Measurements from ENCODE around the gene TAF4B. TPM values are rescaled to one million over a fixed set of nuclear protein-coding genes. Genes with fewer than 3 reads are reported as not detected.

Gene TAF4B
- total and polyA plus RNA-seq, 9 of the 15 experiments (the other 6 are each of a cell fraction or from before 2014, with no cell fraction given): 4.5 to 25.3 (median 20.5) TPM

DNA sequence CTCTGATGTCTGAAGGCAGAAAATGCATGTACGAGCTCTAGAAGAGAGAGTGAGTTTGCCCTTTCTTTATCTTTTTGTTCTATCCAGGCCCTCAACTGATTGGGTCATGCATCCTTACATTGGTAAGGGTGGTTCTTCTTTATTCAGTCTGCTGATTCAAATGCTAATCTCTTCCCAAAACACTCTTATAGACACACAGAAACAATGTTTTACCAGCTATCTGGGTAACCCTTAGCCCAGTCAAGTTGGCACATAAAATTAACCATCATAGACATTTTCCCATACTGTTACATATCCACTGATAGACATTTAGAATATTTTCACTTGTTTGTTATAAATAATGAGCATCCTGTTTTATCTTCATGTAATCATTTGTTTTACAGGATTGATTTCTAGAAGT is 141.2 kb downstream of the TAF4B start:
- H3K4me2 ChIP-seq (ENCODE audit: insufficient read depth, low read length): no peak overlapping the region
- intact Hi-C loops (cut with micrococcal nuclease): no loop called here
- H3K36me3 ChIP-seq (ENCODE audit: control insufficient read depth, insufficient read depth, low read length): no peaks in the 10 kb centered on the region
- WGBS (ENCODE audit: insufficient coverage, low coverage, missing lambda C conversion rate): 71% methylated on average over 1 of the region's 1 CpG
- no peak overlapping the region for H3K4me3 ChIP-seq
- FAIRE-seq (no peak), ATAC-seq (no peak), DNase-seq (ENCODE audit: extremely low read depth in 1 of 4, low spot score in 3 of 4) (no peak)
- no peaks in the 10 kb centered on the region for H3K9me1 ChIP-seq (ENCODE audit: control insufficient read depth, insufficient read depth, low read length)
- H3K9me3 ChIP-seq (replicated peaks; ENCODE audit: control insufficient read depth, insufficient read depth, low read depth, low read length): no peaks in the 10 kb centered on the region
- BruUV-seq (replicated peaks): no TSS peak
- in situ Hi-C loops (cut with MboI): no loop called here
- TF ChIP-seq ZNF696 (CRISPR knock-in tag; conservative IDR thresholded peaks at IDR 0.05) (no peak), TBP (optimal IDR thresholded peaks at IDR 0.05; ENCODE audit: low read depth, low read length) (no peak), ZNF197 (CRISPR knock-in tag; IDR thresholded peaks at IDR 0.05; ENCODE audit: low read depth) (no peak), ZNF347 (CRISPR knock-in tag; IDR thresholded peaks at IDR 0.05; ENCODE audit: low read depth) (no peak)
- no peaks in the 10 kb centered on the region for H3K79me2 ChIP-seq (ENCODE audit: control insufficient read depth, insufficient read depth, low read length)
- H3K27ac ChIP-seq (ENCODE audit: extremely low read depth, low read depth, low read length): no peak overlapping the region
- H3K9ac ChIP-seq (ENCODE audit: insufficient read depth in 1 of 2, low read depth in 2 of 2, low read length in 2 of 2): no peak overlapping the region
- H3K27me3 ChIP-seq (ENCODE audit: control insufficient read depth in 2 of 2, insufficient read depth in 2 of 2, low read length in 2 of 2): no peaks in the 10 kb centered on the region
- H3K4me1 ChIP-seq (replicated peaks in 1 of 2; ENCODE audit: control insufficient read depth in 2 of 2, insufficient read depth in 2 of 2, low read length in 2 of 2): no peaks in the 10 kb centered on the region
- ChIA-PET CTCF (ENCODE audit: low intra/inter-chr PET ratio) (no interaction called here), POLR2A (no interaction called here)
- no peaks in the 10 kb centered on the region for H4K20me1 ChIP-seq (replicated peaks; ENCODE audit: control insufficient read depth, insufficient read depth, low read length)
- H2AFZ ChIP-seq (ENCODE audit: low read depth, low read length): no peak overlapping the region

GRCh38 chr18:26370037-26370436 is 143.8 kb downstream of the TAF4B start:
- H4K20me1 ChIP-seq (replicated peaks; ENCODE audit: control insufficient read depth, insufficient read depth, low read length): no peaks in the 10 kb centered on the region
- H3K4me1 ChIP-seq (replicated peaks in 1 of 2; ENCODE audit: control insufficient read depth in 2 of 2, insufficient read depth in 2 of 2, low read length in 2 of 2): no peaks in the 10 kb centered on the region
- no peak overlapping the region for H3K4me3 ChIP-seq
- H3K9me1 ChIP-seq (ENCODE audit: control insufficient read depth, insufficient read depth, low read length): no peaks in the 10 kb centered on the region
- no peaks in the 10 kb centered on the region for H3K36me3 ChIP-seq (ENCODE audit: control insufficient read depth, insufficient read depth, low read length)
- no peaks in the 10 kb centered on the region for H3K27me3 ChIP-seq (ENCODE audit: control insufficient read depth in 2 of 2, insufficient read depth in 2 of 2, low read length in 2 of 2)
- no peaks in the 10 kb centered on the region for H3K79me2 ChIP-seq (ENCODE audit: control insufficient read depth, insufficient read depth, low read length)
- no peak overlapping the region for H3K27ac ChIP-seq (ENCODE audit: extremely low read depth, low read depth, low read length)
- DNase-seq (ENCODE audit: extremely low read depth in 1 of 4, low spot score in 3 of 4) (no peak), FAIRE-seq (no peak), ATAC-seq (no peak)
- H2AFZ ChIP-seq (ENCODE audit: low read depth, low read length): no peak overlapping the region
- no peak overlapping the region for H3K9ac ChIP-seq (ENCODE audit: insufficient read depth in 1 of 2, low read depth in 2 of 2, low read length in 2 of 2)
- H3K9me3 ChIP-seq (replicated peaks; ENCODE audit: control insufficient read depth, insufficient read depth, low read depth, low read length): no peaks in the 10 kb centered on the region
- CTCF ChIA-PET (ENCODE audit: low intra/inter-chr PET ratio): no interaction called here
- WGBS (ENCODE audit: insufficient coverage, low coverage, missing lambda C conversion rate): 52% methylated on average over 1 of the region's 1 CpG
- intact Hi-C loops (cut with micrococcal nuclease) (no loop called here), in situ Hi-C loops (cut with MboI) (no loop called here)
- no peak overlapping the region for H3K4me2 ChIP-seq (ENCODE audit: insufficient read depth, low read length)
- no TSS peak for BruUV-seq (replicated peaks)
- POLR2A ChIA-PET: no interaction called here
- TF ChIP-seq, protein P1, sequence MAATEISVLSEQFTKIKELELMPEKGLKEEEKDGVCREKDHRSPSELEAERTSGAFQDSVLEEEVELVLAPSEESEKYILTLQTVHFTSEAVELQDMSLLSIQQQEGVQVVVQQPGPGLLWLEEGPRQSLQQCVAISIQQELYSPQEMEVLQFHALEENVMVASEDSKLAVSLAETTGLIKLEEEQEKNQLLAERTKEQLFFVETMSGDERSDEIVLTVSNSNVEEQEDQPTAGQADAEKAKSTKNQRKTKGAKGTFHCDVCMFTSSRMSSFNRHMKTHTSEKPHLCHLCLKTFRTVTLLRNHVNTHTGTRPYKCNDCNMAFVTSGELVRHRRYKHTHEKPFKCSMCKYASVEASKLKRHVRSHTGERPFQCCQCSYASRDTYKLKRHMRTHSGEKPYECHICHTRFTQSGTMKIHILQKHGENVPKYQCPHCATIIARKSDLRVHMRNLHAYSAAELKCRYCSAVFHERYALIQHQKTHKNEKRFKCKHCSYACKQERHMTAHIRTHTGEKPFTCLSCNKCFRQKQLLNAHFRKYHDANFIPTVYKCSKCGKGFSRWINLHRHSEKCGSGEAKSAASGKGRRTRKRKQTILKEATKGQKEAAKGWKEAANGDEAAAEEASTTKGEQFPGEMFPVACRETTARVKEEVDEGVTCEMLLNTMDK (IDR thresholded peaks at IDR 0.05; ENCODE audit: borderline replicate concordance, insufficient read depth, low read depth, low read length, poor library complexity, severe bottlenecking): no peak
- TF ChIP-seq, protein P2, sequence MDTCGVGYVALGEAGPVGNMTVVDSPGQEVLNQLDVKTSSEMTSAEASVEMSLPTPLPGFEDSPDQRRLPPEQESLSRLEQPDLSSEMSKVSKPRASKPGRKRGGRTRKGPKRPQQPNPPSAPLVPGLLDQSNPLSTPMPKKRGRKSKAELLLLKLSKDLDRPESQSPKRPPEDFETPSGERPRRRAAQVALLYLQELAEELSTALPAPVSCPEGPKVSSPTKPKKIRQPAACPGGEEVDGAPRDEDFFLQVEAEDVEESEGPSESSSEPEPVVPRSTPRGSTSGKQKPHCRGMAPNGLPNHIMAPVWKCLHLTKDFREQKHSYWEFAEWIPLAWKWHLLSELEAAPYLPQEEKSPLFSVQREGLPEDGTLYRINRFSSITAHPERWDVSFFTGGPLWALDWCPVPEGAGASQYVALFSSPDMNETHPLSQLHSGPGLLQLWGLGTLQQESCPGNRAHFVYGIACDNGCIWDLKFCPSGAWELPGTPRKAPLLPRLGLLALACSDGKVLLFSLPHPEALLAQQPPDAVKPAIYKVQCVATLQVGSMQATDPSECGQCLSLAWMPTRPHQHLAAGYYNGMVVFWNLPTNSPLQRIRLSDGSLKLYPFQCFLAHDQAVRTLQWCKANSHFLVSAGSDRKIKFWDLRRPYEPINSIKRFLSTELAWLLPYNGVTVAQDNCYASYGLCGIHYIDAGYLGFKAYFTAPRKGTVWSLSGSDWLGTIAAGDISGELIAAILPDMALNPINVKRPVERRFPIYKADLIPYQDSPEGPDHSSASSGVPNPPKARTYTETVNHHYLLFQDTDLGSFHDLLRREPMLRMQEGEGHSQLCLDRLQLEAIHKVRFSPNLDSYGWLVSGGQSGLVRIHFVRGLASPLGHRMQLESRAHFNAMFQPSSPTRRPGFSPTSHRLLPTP (IDR thresholded peaks at IDR 0.05; ENCODE audit: borderline replicate concordance, extremely low read depth, insufficient read length): no peak
- TF ChIP-seq BDP1 (IDR thresholded peaks at IDR 0.05; ENCODE audit: insufficient read depth, insufficient read length) (no peak), NONO (IDR thresholded peaks at IDR 0.05; ENCODE audit: low read depth in 2 of 2, low read length in 1 of 2) (no peak), NEUROD1 (IDR thresholded peaks at IDR 0.05; ENCODE audit: borderline replicate concordance, low read depth, low read length, partially characterized antibody) (no peak)
- TF ChIP-seq, protein P3, sequence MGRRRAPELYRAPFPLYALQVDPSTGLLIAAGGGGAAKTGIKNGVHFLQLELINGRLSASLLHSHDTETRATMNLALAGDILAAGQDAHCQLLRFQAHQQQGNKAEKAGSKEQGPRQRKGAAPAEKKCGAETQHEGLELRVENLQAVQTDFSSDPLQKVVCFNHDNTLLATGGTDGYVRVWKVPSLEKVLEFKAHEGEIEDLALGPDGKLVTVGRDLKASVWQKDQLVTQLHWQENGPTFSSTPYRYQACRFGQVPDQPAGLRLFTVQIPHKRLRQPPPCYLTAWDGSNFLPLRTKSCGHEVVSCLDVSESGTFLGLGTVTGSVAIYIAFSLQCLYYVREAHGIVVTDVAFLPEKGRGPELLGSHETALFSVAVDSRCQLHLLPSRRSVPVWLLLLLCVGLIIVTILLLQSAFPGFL (CRISPR knock-in tag; IDR thresholded peaks at IDR 0.05): no peak
